ENCODE measurements around the gene NIN. TPM values are rescaled to one million over a fixed set of nuclear protein-coding genes. Genes with fewer than 3 reads are reported as not detected.

NIN gene
- total RNA-seq, 1 donor: 40.2 TPM

DNA sequence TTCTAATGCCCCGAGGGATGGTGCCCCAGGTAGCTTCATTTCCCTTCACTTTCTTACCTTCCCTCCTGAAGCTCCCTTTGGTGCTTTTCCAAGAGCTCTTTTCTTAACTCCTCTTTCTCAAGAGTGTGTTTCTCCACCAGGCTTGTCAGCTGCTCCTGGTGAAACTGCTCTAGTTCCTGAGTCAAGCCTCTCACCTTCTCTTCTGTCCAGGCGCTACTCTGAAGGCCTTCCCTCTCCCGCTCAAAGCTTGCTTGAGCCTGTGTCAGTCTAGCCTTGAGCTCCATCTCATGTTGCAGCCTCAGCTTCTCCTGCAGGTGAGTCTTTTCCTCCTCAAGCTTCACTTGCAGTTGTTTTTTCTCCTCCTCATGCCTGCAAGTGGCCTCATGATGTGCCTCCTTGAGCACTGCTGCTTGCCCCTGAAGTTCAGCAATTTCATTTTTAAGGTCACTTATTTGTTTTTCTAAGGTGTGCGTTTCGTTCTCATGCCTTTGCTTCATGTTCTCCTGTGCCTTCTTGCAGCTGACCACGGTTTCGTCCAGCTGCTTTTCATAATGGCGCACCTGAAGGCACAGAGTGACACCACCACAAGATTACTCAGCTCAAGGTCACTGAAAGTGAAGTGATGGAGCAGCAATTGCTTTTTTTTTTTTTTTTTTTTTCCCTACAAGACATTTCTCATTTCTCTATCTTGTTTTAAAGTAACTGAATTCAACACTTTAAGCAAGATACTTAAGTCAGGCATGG is 71.0 kb downstream of the NIN start:
- Histone ChIP-seq H3K27me3 (ENCODE audit: insufficient read depth, low read length) (no peaks in the 10 kb centered on the region), H4K20me1 (ENCODE audit: insufficient read depth, low read length) (no peaks in the 10 kb centered on the region), H3K27ac (ENCODE audit: low read depth, low read length) (no peak overlapping the region), H3K36me3 (ENCODE audit: insufficient read depth, low read length) (peaks cover 50% of the 10 kb centered on the region), H3K79me2 (ENCODE audit: insufficient read depth, low read length) (peaks cover 2% of the 10 kb centered on the region), H3K4me1 (ENCODE audit: insufficient read depth, low read length) (peaks cover 27% of the 10 kb centered on the region), H3K4me2 (ENCODE audit: insufficient read depth, low read length) (no peak overlapping the region), H2AFZ (ENCODE audit: low read length) (no peak overlapping the region), H3K9me3 (ENCODE audit: low read depth, low read length) (no peaks in the 10 kb centered on the region), H3K4me3 (ENCODE audit: insufficient read depth, low read length) (no peak overlapping the region)
- no peak for DNase-seq (ENCODE audit: insufficient read length, low spot score, missing footprints)
- TF ChIP-seq, protein P1, sequence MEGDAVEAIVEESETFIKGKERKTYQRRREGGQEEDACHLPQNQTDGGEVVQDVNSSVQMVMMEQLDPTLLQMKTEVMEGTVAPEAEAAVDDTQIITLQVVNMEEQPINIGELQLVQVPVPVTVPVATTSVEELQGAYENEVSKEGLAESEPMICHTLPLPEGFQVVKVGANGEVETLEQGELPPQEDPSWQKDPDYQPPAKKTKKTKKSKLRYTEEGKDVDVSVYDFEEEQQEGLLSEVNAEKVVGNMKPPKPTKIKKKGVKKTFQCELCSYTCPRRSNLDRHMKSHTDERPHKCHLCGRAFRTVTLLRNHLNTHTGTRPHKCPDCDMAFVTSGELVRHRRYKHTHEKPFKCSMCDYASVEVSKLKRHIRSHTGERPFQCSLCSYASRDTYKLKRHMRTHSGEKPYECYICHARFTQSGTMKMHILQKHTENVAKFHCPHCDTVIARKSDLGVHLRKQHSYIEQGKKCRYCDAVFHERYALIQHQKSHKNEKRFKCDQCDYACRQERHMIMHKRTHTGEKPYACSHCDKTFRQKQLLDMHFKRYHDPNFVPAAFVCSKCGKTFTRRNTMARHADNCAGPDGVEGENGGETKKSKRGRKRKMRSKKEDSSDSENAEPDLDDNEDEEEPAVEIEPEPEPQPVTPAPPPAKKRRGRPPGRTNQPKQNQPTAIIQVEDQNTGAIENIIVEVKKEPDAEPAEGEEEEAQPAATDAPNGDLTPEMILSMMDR (IDR thresholded peaks at IDR 0.05; ENCODE audit: extremely low read depth, low read depth, low read length): no peak

DNA sequence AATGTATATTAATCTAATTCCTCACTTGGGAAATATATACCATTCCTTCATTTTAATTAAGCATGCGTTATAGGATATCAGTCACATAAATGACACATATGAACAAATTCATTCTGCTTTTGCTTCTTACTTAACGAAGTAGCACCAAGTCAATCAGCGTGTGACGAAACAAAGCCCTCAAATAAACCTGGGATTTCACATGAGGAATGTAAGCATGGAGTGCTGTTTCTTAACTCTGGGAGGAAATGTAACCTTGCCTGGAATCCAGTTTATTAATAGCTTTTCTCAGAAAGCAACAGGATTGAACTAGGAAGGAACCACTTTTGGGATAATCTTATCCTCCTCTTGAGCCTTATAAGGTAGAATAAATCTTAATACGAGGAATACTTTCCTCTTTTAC is 72.0 kb downstream of the NIN start:
- H2AFZ ChIP-seq (ENCODE audit: low read length): no peak overlapping the region
- H3K79me2 ChIP-seq (ENCODE audit: insufficient read depth, low read length): peaks cover 2% of the 10 kb centered on the region
- H3K4me2 ChIP-seq (ENCODE audit: insufficient read depth, low read length): no peak overlapping the region
- H3K27me3 ChIP-seq (ENCODE audit: insufficient read depth, low read length): no peaks in the 10 kb centered on the region
- H3K9me3 ChIP-seq (ENCODE audit: low read depth, low read length): no peaks in the 10 kb centered on the region
- TF ChIP-seq, protein P1 (IDR thresholded peaks at IDR 0.05; ENCODE audit: extremely low read depth, low read depth, low read length): no peak
- no peak overlapping the region for H3K4me3 ChIP-seq (ENCODE audit: insufficient read depth, low read length)
- no peak overlapping the region for H3K27ac ChIP-seq (ENCODE audit: low read depth, low read length)
- H4K20me1 ChIP-seq (ENCODE audit: insufficient read depth, low read length): no peaks in the 10 kb centered on the region
- H3K4me1 ChIP-seq (ENCODE audit: insufficient read depth, low read length): peaks cover 24% of the 10 kb centered on the region
- no peak for DNase-seq (ENCODE audit: insufficient read length, low spot score, missing footprints)
- H3K36me3 ChIP-seq (ENCODE audit: insufficient read depth, low read length): peaks cover 53% of the 10 kb centered on the region

DNA sequence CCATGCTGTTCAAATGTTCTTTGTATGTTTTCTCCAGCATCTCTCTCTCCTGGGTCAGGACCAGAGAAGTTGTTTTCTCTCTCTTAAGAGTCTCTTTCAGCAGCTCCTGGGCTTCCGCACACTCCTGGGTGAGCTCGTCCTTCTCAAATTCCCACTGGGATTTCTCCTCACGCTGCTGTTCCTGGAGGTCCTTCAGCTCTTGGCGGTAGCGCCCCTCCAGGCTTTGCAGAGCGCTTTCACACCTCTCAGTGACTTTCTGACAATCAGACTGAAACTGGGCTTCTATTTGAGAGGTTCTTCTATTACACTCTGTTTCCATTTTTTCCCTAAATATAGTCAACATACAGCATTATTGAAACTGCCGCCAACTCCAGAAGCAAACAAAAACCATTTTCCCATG is 72.7 kb downstream of the NIN start:
- TF ChIP-seq, protein P1 (IDR thresholded peaks at IDR 0.05; ENCODE audit: extremely low read depth, low read depth, low read length): no peak
- peaks cover 2% of the 10 kb centered on the region for H3K79me2 ChIP-seq (ENCODE audit: insufficient read depth, low read length)
- H4K20me1 ChIP-seq (ENCODE audit: insufficient read depth, low read length): no peaks in the 10 kb centered on the region

GRCh38 chr14:50757702-50758101 is 73.3 kb downstream of the NIN start:
- Histone ChIP-seq H3K36me3 (ENCODE audit: insufficient read depth, low read length) (peaks cover 58% of the 10 kb centered on the region), H3K4me1 (ENCODE audit: insufficient read depth, low read length) (peaks cover 13% of the 10 kb centered on the region), H3K79me2 (ENCODE audit: insufficient read depth, low read length) (peaks cover 2% of the 10 kb centered on the region), H3K9me3 (ENCODE audit: low read depth, low read length) (no peaks in the 10 kb centered on the region), H3K4me2 (ENCODE audit: insufficient read depth, low read length) (no peak overlapping the region), H4K20me1 (ENCODE audit: insufficient read depth, low read length) (no peaks in the 10 kb centered on the region), H3K27me3 (ENCODE audit: insufficient read depth, low read length) (no peaks in the 10 kb centered on the region), H2AFZ (ENCODE audit: low read length) (no peak overlapping the region), H3K4me3 (ENCODE audit: insufficient read depth, low read length) (no peak overlapping the region), H3K27ac (ENCODE audit: low read depth, low read length) (no peak overlapping the region)
- no peak for DNase-seq (ENCODE audit: insufficient read length, low spot score, missing footprints)
- TF ChIP-seq, protein P1 (IDR thresholded peaks at IDR 0.05; ENCODE audit: extremely low read depth, low read depth, low read length): no peak

More for the DNA sequence above, 72.7 kb downstream of the NIN start:
- DNase-seq (ENCODE audit: insufficient read length, low spot score, missing footprints): no peak
- no peak overlapping the region for H3K27ac ChIP-seq (ENCODE audit: low read depth, low read length)
- H2AFZ ChIP-seq (ENCODE audit: low read length): no peak overlapping the region
- no peaks in the 10 kb centered on the region for H3K27me3 ChIP-seq (ENCODE audit: insufficient read depth, low read length)
- H3K9me3 ChIP-seq (ENCODE audit: low read depth, low read length): no peaks in the 10 kb centered on the region
- H3K36me3 ChIP-seq (ENCODE audit: insufficient read depth, low read length): peaks cover 56% of the 10 kb centered on the region
- H3K4me2 ChIP-seq (ENCODE audit: insufficient read depth, low read length): no peak overlapping the region
- H3K4me1 ChIP-seq (ENCODE audit: insufficient read depth, low read length): peaks cover 19% of the 10 kb centered on the region
- no peak overlapping the region for H3K4me3 ChIP-seq (ENCODE audit: insufficient read depth, low read length)
